ENCODE measurements around the gene MISFA.
A peak's percentile ranks its signal among the peaks of the same experiment; 100 is the strongest.

DNA sequence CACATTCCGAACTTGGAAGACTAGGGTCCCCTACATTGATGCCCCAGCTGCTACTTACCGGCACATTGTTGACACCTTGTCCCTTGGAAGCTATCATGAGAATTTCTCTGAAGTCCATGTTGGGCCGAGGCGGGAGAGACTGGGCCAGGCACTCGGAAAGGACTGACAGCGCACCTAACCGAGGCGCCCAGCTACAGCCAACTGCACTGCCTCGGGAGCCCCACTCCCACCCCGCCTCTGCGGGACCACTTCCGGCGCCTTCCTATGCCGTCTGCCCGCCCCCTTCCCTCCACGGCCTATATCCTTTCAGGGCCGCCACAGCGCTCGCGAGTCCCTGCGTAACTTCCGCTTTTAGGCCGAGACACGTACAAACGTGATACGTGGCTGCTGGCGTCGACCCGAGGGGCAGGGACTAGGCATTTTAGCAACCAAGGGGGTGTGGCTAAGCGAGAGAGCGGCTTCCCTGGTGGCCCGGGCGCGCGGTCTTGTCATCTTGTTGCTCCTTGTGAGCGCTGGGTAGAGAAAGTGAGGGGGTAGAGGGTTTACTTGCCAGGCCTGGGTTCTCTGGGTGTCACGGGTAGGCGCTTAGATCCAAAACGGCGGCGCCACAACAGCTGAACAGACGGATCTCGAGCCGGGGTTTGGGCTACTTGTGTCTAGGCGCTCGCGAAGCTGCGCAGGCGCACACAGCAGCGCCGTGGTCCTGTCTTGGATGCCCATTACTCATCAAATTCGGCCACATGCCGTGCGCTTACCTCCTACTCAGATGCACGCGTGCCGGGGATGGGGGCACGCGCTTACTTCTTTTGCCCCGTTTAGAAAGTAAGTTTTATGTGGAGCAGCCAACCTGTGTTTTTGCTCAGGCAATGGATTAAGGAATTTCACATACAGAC lies 34.8 kb downstream of the MISFA start, which contains the start of gene SPTY2D1:
- peak; percentile 37 to 94 for TF ChIP-seq POLR2A (IDR thresholded peaks at IDR 0.05)
- TF ChIP-seq, protein P1, sequence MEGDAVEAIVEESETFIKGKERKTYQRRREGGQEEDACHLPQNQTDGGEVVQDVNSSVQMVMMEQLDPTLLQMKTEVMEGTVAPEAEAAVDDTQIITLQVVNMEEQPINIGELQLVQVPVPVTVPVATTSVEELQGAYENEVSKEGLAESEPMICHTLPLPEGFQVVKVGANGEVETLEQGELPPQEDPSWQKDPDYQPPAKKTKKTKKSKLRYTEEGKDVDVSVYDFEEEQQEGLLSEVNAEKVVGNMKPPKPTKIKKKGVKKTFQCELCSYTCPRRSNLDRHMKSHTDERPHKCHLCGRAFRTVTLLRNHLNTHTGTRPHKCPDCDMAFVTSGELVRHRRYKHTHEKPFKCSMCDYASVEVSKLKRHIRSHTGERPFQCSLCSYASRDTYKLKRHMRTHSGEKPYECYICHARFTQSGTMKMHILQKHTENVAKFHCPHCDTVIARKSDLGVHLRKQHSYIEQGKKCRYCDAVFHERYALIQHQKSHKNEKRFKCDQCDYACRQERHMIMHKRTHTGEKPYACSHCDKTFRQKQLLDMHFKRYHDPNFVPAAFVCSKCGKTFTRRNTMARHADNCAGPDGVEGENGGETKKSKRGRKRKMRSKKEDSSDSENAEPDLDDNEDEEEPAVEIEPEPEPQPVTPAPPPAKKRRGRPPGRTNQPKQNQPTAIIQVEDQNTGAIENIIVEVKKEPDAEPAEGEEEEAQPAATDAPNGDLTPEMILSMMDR (IDR thresholded peaks at IDR 0.05), result peak in 1 of 6 experiments; percentile 4

Data from thyroid gland (tissue), 4 donors.